Body of pancreas (tissue), 4 donors: ENCODE data around the gene COL27A1. TPM values are rescaled to one million over a fixed set of nuclear protein-coding genes. Genes with fewer than 3 reads are reported as not detected.

Experiments used
- ATAC-seq: fragments of 150-250 bp; one replicate; pipeline ENCODE4 v1.9.1; 2016
- DNase-seq, 4 donors: peaks; one replicate each; pipeline ENCODE4 v3.0.0-alpha.2; 2019
- H3K27ac ChIP-seq, 4 donors: fragments of 200-600 bp; sonication (generic); 1 replicate in 3 of 4; 2 replicates in 1 of 4; pipeline versions ENCODE4 v1.5.1 to v1.6.1; 2016 to 2019; ENCODE audit warnings: mild to moderate bottlenecking in 1 of 4, mixed read lengths in 1 of 4, moderate library complexity in 1 of 4
- H3K27me3 ChIP-seq, 2 donors: fragments of 200-600 bp; sonication (generic); one replicate each; pipeline ENCODE4 v1.6.0; 2016; ENCODE audit warnings: mild to moderate bottlenecking in 1 of 2
- H3K36me3 ChIP-seq, 2 donors: fragments of 200-600 bp; sonication (generic); replicated peaks in 1 of 2; 2 replicates each; pipeline ENCODE4 v1.5.1; 2016; ENCODE audit warnings: low read depth in 2 of 2; ENCODE audit not compliant: insufficient read depth in 1 of 2
- H3K4me1 ChIP-seq: fragments of 200-600 bp; sonication (generic); one replicate; pipeline ENCODE4 v1.6.0; 2016
- H3K4me3 ChIP-seq, 2 donors: fragments of 200-600 bp; sonication (generic); 1 replicate in 1 of 2; 2 replicates in 1 of 2; pipeline ENCODE4 v1.5.1; 2016 to 2019
- H3K9me3 ChIP-seq, 3 donors: fragments of 200-600 bp; sonication (generic); 1 replicate in 2 of 3; 2 replicates in 1 of 3; pipeline ENCODE4 v1.5.1; 2016
- POLR2A ChIP-seq, 3 donors: fragments of 450-650 bp; IDR thresholded peaks; one replicate each; pipeline ENCODE4 v1.6.1; 2016; ENCODE audit warnings: antibody characterized with exemption in 3 of 3, mild to moderate bottlenecking in 2 of 3
- WGBS, 2 donors: methylation state at CpG; one replicate each; pipeline ENCODE4 v1.1.5; 2017; 5-methylcytosine and 5-hydroxymethylcytosine counted together
- intact Hi-C: fragments of 100-400 bp; cut with DNase I; formaldehyde crosslinking; loops from one replicate; pipeline ENCODE4 v1.15.1; 2023
- total RNA-seq, 2 donors: library from RNA; depleted of rRNA; stranded (reverse); fragments of >200 nt; gene quantifications; one replicate each; pipeline ENCODE4 v1.1.0, GENCODE V29; 2016
- TF ChIP-seq, protein P1 (sequence below), 7 experiments: fragments of 450-650 bp in 4 of 7; fragments of 200-600 bp in 3 of 7; sonication (generic) in 3 of 7; IDR thresholded peaks; one replicate each; pipeline ENCODE4 v1.5.1; 2016 to 2019; ENCODE audit warnings: antibody characterized with exemption in 7 of 7

COL27A1 gene
- total RNA-seq, 2 donors from 2014 or later = 24.1 to 58.0 TPM

DNA sequence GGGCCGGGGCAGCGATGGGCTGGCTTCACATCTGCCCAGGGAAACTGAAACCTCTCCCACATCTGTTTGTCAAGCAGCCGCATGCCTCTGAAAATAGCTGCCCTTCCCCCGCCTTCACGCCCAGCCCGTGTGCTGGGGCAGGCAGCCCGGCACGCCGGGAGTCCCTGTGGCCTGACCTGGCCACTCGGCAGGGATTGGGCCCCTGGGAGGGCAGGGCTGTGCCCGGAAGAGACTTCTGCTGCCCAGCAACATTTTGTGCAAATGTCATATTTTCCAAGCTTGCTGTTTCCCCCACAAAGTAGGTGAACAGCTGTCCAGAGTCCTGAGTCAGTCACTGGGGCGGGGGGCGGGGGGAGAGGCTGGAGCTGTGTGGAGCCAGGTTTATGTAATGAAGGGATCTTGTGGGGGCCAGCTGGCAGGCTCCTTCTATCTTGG lies 8.2 kb downstream of the COL27A1 start:
- Histone ChIP-seq H3K9me3 (no peaks in the 10 kb centered on the region), H3K4me1 (peaks cover 16% of the 10 kb centered on the region), H3K27me3 (no peaks in the 10 kb centered on the region), H3K27ac (peak overlapping the region; percentile 10 to 63 (median 30)), H3K36me3 (no peaks in the 10 kb centered on the region), H3K4me3 (no peak overlapping the region)
- WGBS, 2 donors = 18 to 24% methylated on average over 6 to 13 of the region's 13 CpGs
- peak; percentile 88 for ATAC-seq
- no peak for TF ChIP-seq POLR2A (IDR thresholded peaks at IDR 0.05)
- TF ChIP-seq, protein P1, sequence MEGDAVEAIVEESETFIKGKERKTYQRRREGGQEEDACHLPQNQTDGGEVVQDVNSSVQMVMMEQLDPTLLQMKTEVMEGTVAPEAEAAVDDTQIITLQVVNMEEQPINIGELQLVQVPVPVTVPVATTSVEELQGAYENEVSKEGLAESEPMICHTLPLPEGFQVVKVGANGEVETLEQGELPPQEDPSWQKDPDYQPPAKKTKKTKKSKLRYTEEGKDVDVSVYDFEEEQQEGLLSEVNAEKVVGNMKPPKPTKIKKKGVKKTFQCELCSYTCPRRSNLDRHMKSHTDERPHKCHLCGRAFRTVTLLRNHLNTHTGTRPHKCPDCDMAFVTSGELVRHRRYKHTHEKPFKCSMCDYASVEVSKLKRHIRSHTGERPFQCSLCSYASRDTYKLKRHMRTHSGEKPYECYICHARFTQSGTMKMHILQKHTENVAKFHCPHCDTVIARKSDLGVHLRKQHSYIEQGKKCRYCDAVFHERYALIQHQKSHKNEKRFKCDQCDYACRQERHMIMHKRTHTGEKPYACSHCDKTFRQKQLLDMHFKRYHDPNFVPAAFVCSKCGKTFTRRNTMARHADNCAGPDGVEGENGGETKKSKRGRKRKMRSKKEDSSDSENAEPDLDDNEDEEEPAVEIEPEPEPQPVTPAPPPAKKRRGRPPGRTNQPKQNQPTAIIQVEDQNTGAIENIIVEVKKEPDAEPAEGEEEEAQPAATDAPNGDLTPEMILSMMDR (IDR thresholded peaks at IDR 0.05) = no peak
- DNase-seq = peak; percentile 47 to 84 (median 70)
- intact Hi-C loops = no loop called here

DNA sequence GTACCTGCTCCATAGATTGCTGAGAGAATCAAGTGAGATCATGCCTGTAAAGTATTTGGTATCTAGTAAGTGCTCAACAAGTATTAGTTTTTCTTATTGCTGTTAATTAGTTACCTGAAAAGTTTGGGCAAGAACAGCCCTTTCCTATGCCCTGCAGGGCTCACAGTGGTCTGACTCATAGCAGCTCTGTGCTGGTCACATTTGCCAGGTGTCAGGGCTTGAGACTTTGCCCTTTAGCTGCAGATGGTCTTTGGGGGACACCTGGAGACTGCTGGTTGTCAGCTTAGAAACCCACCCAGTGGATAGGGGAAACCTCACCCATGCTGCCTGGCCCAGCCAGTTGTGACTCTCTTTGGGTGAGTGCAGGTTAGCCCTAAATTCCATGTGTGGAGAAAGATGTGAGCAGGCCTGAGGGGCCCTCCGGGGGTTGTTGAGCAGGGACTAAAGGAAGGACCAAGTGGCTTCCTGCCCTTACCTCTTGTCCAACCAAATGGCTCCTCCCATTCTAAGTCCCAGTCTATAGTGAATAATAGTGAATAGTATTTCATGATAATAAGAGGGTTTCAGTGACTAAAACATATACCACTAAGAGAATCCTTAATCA lies 9.0 kb downstream of the COL27A1 start:
- intact Hi-C loops = no loop called here
- TF ChIP-seq, protein P1 (IDR thresholded peaks at IDR 0.05) = no peak
- no peak for TF ChIP-seq POLR2A (IDR thresholded peaks at IDR 0.05)
- 80 to 82% methylated on average over 1 of the region's 1 CpG for WGBS, 2 donors
- no peaks in the 10 kb centered on the region for H3K36me3 ChIP-seq
- ATAC-seq = no peak
- H3K4me3 ChIP-seq = no peak overlapping the region
- H3K4me1 ChIP-seq = peaks cover 16% of the 10 kb centered on the region
- no peaks in the 10 kb centered on the region for H3K9me3 ChIP-seq
- peak in 1 of 4 donors; percentile 63 for DNase-seq
- H3K27me3 ChIP-seq = no peaks in the 10 kb centered on the region
- H3K27ac ChIP-seq = peak overlapping the region; percentile 10 to 63 (median 30)

DNA sequence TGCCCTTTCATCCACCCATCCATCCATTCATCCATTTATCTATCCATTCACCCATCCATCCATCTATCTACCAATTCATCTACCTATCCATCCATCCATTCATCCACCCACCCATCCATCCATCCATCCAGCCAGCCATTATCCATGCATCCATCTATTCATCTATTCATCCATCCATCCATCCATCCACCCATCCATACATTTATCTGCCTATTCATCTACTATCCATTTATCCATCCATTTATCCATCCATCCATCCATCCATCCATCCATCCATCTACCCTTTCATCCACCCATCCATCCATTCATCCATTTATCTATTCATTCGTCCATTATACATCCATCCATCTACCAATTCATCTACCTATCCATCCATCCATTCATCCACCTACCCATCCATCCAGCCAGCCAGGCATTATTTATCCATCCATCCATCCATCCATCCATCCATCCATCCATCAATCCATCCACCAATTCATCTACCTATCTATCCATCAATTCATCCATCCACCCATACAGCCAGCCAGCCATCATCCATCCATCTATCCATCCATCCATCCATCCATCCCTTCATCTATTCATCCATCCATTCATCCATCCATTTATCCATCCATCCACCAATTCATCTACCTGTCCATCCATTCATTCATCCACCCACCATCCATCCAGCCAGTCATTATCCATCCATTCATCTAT lies 10.2 kb downstream of the COL27A1 start:
- Histone ChIP-seq H3K36me3 (no peaks in the 10 kb centered on the region), H3K27me3 (no peaks in the 10 kb centered on the region), H3K27ac (no peak overlapping the region), H3K4me3 (no peak overlapping the region), H3K9me3 (no peaks in the 10 kb centered on the region), H3K4me1 (peaks cover 16% of the 10 kb centered on the region)
- DNase-seq (no peak), ATAC-seq (no peak)
- WGBS, 2 donors = 83 to 95% methylated on average over 1 of the region's 1 CpG
- intact Hi-C loops = no loop called here
- no peak for TF ChIP-seq POLR2A (IDR thresholded peaks at IDR 0.05)
- TF ChIP-seq, protein P1 (IDR thresholded peaks at IDR 0.05) = no peak

DNA sequence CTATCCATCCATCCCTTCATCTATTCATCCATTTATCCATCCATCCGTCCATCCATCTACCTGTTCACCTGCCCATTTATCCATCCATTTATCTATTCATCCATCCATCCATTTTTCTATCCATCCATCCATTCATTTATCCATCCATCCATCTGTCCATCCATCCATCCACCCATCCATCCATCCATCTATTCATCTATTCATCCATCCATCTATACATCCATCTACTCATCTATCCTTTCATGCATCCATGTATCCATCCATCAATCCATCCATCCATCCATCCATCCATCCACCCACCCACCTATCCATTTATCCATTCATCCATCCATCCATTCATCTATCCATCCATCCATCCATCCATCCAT lies 10.8 kb downstream of the COL27A1 start:
- no peak for DNase-seq
- 88% methylated on average over 1 of the region's 1 CpG for WGBS, 2 donors
- ATAC-seq = no peak
- Histone ChIP-seq H3K27ac (no peak overlapping the region), H3K9me3 (no peaks in the 10 kb centered on the region), H3K4me3 (no peak overlapping the region), H3K27me3 (no peaks in the 10 kb centered on the region), H3K36me3 (no peaks in the 10 kb centered on the region), H3K4me1 (peaks cover 16% of the 10 kb centered on the region)
- no peak for TF ChIP-seq POLR2A (IDR thresholded peaks at IDR 0.05)
- intact Hi-C loops = no loop called here

DNA sequence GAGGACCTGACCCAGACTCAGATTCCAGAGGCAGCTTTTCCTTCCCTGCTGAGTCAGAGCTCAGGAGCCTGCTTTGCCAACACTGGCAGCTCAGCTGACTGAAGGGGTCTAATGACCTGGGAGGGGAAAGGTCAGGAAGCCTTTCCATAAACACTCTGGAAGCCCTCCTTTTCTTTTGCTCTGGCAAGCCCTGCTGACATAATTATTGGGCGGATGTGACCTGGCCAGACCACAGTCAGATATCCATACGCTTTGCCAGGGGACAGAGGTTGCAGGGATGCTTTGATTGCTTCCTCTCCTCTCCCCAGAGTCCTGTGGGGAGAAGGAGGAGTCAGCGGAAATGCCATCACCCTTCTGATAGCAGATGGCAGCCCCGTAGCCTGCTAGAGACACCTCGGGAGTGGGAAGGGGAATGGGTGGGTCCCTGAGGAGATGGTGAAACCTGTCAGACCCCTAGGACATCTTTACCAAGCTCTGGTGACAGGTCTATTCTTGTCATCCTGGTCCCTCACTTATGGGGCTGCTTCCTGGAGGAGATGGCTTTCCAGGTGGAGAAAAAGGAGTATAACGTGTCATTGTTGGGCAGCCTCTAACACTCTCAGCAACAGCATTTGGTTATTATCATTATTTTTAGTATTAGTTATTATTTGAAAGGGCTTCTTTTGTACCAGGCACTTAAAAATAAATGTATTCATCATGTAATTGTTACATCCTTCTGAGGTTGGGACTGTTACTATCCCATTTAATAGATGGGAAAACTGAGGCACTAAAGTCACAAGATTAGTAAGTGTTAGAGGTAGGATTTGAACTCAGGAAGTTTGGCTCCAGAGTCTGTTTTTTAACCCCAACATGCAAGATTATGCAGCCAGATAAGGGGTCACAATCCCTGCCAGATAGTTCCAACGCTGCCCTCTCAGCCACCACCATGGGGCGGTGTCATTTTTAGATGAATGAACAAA lies 11.6 kb downstream of the COL27A1 start:
- DNase-seq (no peak), ATAC-seq (no peak)
- no peak overlapping the region for H3K4me3 ChIP-seq
- H3K27ac ChIP-seq = no peak overlapping the region
- no peaks in the 10 kb centered on the region for H3K36me3 ChIP-seq
- H3K27me3 ChIP-seq = no peaks in the 10 kb centered on the region
- no peaks in the 10 kb centered on the region for H3K9me3 ChIP-seq
- TF ChIP-seq POLR2A (IDR thresholded peaks at IDR 0.05) = no peak
- TF ChIP-seq, protein P1 (IDR thresholded peaks at IDR 0.05) = no peak
- H3K4me1 ChIP-seq = peaks cover 16% of the 10 kb centered on the region
- intact Hi-C loops = no loop called here
- 87% methylated on average over 8 of the region's 8 CpGs for WGBS, 2 donors
